SU-DHL-6 (cell line): Measurements from ENCODE around the gene GNAO1.
"Not testable (repeated sequence)": the region's sequence is repeated elsewhere in the genome, so short reads cannot be mapped to it uniquely, and the experiment has no call there.

Source experiments
- H2AFZ ChIP-seq: fragments of 200-600 bp; sonication (generic); 2 replicates; pipeline ENCODE4 v1.6.1; 2014; ENCODE audit warnings: low read depth, mild to moderate bottlenecking, moderate library complexity, mixed read lengths, antibody characterized with exemption, low read length; ENCODE audit not compliant: severe bottlenecking
- H3F3A ChIP-seq: fragments of 200-600 bp; shearing (Covaris generic); 2 replicates; pipeline ENCODE4 v1.6.0; 2016; ENCODE audit warnings: antibody characterized with exemption, mild to moderate bottlenecking; ENCODE audit not compliant: insufficient read depth
- H3K27ac ChIP-seq: fragments of 200-600 bp; sonication (generic); 2 replicates; pipeline ENCODE4 v1.5.1; 2016; ENCODE audit warnings: low read depth, mild to moderate bottlenecking, low read length, moderate library complexity, mixed read lengths
- H3K27me3 ChIP-seq: fragments of 200-600 bp; sonication (generic), shearing (Covaris generic); 2 replicates; pipeline ENCODE4 v1.6.0; 2014; ENCODE audit warnings: mild to moderate bottlenecking, low read length
- H3K36me3 ChIP-seq: fragments of 200-600 bp; sonication (generic); 2 replicates; pipeline ENCODE4 v1.6.1; 2014; ENCODE audit warnings: mild to moderate bottlenecking, low read length, mixed read lengths
- H3K4me2 ChIP-seq: fragments of 300-600, 200-600 bp; shearing (Covaris generic), sonication (generic); 2 replicates; pipeline ENCODE4 v1.6.0; 2014; ENCODE audit warnings: low read length, low read depth, mild to moderate bottlenecking; ENCODE audit not compliant: poor library complexity, severe bottlenecking
- H3K4me3 ChIP-seq: fragments of 200-600 bp; sonication (generic); 2 replicates; pipeline ENCODE4 v1.5.1; 2014; ENCODE audit warnings: antibody characterized with exemption, low read length, mild to moderate bottlenecking, mixed read lengths; ENCODE audit not compliant: insufficient read depth, poor library complexity, severe bottlenecking
- H3K79me2 ChIP-seq: fragments of 200-600 bp; sonication (generic); 2 replicates; pipeline ENCODE4 v1.6.1; 2014; ENCODE audit warnings: mild to moderate bottlenecking, low read length, moderate library complexity; ENCODE audit not compliant: insufficient read depth
- H3K9ac ChIP-seq: fragments of 200-600 bp; sonication (generic); 2 replicates; pipeline ENCODE4 v1.7.0; 2014; ENCODE audit warnings: mild to moderate bottlenecking, low read length
- H3K9me2 ChIP-seq: fragments of 200-600 bp; sonication (generic); replicated peaks from 2 replicates; pipeline ENCODE4 v1.6.1; 2014; ENCODE audit warnings: low read length; ENCODE audit not compliant: insufficient read depth
- H3K9me3 ChIP-seq: fragments of 200-600 bp; sonication (generic); 2 replicates; pipeline ENCODE4 v1.6.1; 2014; ENCODE audit warnings: low read length, mixed read lengths; ENCODE audit not compliant: insufficient read depth
- H4K20me1 ChIP-seq: fragments of 200-600 bp; sonication (generic); 2 replicates; pipeline ENCODE4 v1.6.1; 2014; ENCODE audit warnings: low read depth, mild to moderate bottlenecking, antibody characterized with exemption, low read length, moderate library complexity, mixed read lengths
- CTCF ChIP-seq: fragments of 200-600 bp; sonication (generic); IDR thresholded peaks from one replicate; pipeline ENCODE4 v1.5.1; 2017; ENCODE audit warnings: antibody characterized with exemption, mild to moderate bottlenecking, low read length, moderate library complexity; ENCODE audit not compliant: insufficient read depth, poor library complexity, severe bottlenecking
- EZH2phosphoT487 ChIP-seq: fragments of 200-600 bp; sonication (generic), shearing (Covaris generic); conservative IDR thresholded peaks from 2 replicates; pipeline ENCODE4 v1.6.1; 2018; ENCODE audit warnings: mild to moderate bottlenecking, antibody characterized with exemption, low read length, moderate library complexity, mixed read lengths

GNAO1 gene

GRCh38 chr16:56388209-56388608, 196.9 kb downstream of the GNAO1 start:
- Histone ChIP-seq H3K4me3 (no peak overlapping the region), H3K9me3 (no peaks in the 10 kb centered on the region), H3K27ac (no peak overlapping the region), H2AFZ (no peak overlapping the region), H3K79me2 (no peaks in the 10 kb centered on the region), H3K4me2 (no peak overlapping the region), H4K20me1 (no peaks in the 10 kb centered on the region; the same call in 1 of the 2 replicates), H3F3A (no peaks in the 10 kb centered on the region), H3K27me3 (no peaks in the 10 kb centered on the region), H3K36me3 (peaks cover 10% of the 10 kb centered on the region; the same call in 1 of the 2 replicates), H3K9me2 (no peaks in the 10 kb centered on the region), H3K9ac (no peak overlapping the region)
- TF ChIP-seq EZH2phosphoT487 (no peak), CTCF (no peak)

GRCh38 chr16:56389554-56389953, 198.3 kb downstream of the GNAO1 start:
- no peaks in the 10 kb centered on the region; the same call in 1 of the 2 replicates for H4K20me1 ChIP-seq
- H3K9ac ChIP-seq = no peak overlapping the region
- TF ChIP-seq CTCF (no peak), EZH2phosphoT487 (no peak)
- H3K9me3 ChIP-seq = no peaks in the 10 kb centered on the region
- no peak overlapping the region for H3K27ac ChIP-seq
- H3F3A ChIP-seq = no peaks in the 10 kb centered on the region
- H3K4me2 ChIP-seq = no peak overlapping the region
- no peak overlapping the region for H3K4me3 ChIP-seq
- H3K36me3 ChIP-seq = no peaks in the 10 kb centered on the region; the same call in 1 of the 2 replicates
- no peaks in the 10 kb centered on the region for H3K79me2 ChIP-seq
- H2AFZ ChIP-seq = no peak overlapping the region
- no peaks in the 10 kb centered on the region for H3K9me2 ChIP-seq
- H3K27me3 ChIP-seq = no peaks in the 10 kb centered on the region

- not testable (repeated sequence) for H3F3A ChIP-seq, H3K9me3 ChIP-seq, H3K4me2 ChIP-seq, H4K20me1 ChIP-seq, H3K4me3 ChIP-seq, H3K27me3 ChIP-seq, H3K9me2 ChIP-seq, H3K9ac ChIP-seq, H3K27ac ChIP-seq, H2AFZ ChIP-seq, H3K79me2 ChIP-seq, H3K36me3 ChIP-seq
Measured at GRCh38 chr16:56396724-56397123, 205.4 kb downstream of the GNAO1 start.

GRCh38 chr16:56399047-56399446, 207.8 kb downstream of the GNAO1 start:
- peaks cover 12% of the 10 kb centered on the region; the same call in 1 of the 2 replicates for H3K36me3 ChIP-seq
- H3K9me3 ChIP-seq = no peaks in the 10 kb centered on the region
- H3K27ac ChIP-seq = no peak overlapping the region
- no peak overlapping the region for H3K4me2 ChIP-seq
- no peak overlapping the region for H3K9ac ChIP-seq
- no peaks in the 10 kb centered on the region for H3F3A ChIP-seq
- H3K79me2 ChIP-seq = no peaks in the 10 kb centered on the region
- no peaks in the 10 kb centered on the region for H3K9me2 ChIP-seq
- H3K4me3 ChIP-seq = no peak overlapping the region
- H4K20me1 ChIP-seq = no peaks in the 10 kb centered on the region
- H2AFZ ChIP-seq = no peak overlapping the region
- no peaks in the 10 kb centered on the region for H3K27me3 ChIP-seq
- TF ChIP-seq CTCF (no peak), EZH2phosphoT487 (no peak)
